GM21360 (cell line): ENCODE data around the gene GPR18.

ENCODE experiments used
- ATAC-seq: cut with Tn5 transposase; IDR thresholded peaks from one replicate; pipeline ENCODE4 v1.9.1; 2021; ENCODE audit warnings: mild to moderate bottlenecking, moderate library complexity; ENCODE audit not compliant: unreplicated experiment

Gene GPR18

DNA sequence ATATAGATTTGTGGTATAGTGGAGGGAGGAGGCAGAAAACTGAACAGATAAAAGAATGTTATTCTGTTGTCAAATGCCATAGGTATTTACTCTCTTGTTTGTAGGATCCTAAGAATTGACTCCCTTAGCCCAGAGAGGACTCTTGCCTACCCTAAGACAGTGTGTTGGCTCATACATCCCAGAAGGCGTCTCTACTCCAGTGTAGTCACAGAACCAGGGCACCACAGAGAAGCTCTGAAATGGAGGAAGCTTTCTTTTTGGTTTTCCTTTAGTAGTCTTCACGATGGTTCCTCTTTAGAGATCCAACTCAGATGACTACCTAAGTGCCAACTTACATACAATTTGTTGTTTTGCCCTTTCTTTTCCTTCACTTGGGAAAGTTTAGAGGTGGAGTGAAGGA is 35.0 kb upstream of the GPR18 start:
- ATAC-seq, result no peak

DNA sequence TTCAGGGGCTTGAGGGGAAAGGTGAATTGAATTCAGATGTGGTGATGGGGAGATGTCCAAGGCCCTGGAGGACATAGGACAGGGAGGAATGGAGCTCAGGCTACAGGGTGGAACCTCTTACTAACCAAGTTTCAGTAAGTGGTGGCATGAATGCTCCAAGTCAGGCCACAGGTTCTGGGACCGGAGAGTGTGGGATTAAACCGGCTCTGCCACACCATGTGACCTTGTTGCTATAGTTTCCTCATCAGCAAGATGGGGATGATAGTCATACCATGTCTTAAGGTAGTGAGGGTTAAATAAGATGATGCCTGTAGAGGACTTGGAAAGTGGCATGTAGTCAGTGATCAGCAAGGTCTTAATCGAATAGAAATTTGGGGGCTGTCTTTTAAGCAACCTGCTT is 32.7 kb upstream of the GPR18 start:
- ATAC-seq, result no peak

DNA sequence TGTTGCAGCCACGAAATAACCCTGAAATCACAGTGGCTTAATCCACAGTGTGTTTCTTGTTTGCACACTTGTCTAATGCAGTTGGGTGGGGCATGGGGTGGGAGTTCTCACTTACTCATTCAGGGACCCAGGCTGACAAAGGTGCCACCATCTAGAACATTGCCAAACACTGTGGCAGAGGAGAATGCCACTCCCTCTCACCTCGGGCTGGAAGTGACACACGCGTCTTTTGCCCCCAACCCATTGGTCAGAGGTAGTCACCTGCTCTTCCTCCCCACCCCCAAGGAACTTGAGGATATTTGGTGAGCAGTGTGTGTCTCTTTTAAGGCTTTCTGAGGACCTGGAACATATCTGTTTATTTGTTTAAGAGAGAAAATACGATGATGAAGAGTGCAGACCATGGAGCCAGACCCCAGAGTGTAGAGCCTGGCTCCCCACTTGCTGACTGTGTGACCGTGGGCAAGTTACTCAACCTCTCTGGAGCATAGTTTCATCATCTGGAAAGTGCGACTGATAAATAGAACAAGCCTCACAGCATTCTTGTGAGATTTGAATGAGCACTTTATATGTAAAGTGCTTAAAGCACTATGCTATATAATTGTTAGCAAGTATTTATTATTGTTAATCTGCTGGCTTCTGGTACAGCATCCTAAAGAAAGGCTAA is 31.6 kb upstream of the GPR18 start:
- no peak for ATAC-seq

DNA sequence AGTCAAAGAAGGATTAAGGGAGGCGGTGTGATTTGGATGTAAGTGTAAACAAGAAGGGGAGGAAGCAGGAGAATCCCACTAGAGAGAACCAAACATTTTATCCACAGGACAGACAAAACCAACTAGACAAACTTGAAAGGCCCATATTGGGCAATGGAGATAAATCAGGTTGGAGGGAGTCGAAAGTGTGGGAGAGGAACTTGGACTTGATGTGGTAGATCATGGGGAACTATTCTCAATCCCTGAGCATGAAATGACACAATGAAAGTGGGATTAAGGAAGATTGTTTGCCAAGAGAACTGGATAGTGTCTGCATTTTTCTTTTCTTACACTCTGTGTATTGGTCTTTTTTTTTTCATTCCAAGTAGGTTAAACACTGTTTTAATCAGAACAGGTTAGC is 31.1 kb upstream of the GPR18 start:
- no peak for ATAC-seq

DNA sequence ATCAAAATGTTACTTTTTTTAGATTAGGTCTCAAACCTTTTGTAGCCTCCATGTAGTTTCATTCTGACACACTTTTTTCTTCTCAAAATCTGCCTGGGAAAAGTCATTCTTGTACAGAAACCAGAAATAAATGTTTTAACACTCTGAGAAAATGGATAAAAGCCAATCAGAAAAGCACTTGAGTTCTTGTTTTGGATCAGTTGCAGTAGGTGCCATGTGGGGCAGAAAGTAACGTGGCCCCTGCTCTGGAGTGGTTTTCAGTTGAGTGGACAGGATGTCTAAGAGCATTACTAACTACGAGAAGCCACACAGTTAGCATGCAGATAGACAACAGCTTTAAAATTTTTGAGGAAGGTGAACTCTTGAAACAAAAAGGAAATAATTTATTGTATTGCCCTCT is 29.9 kb upstream of the GPR18 start:
- peak; percentile 79 for ATAC-seq

DNA sequence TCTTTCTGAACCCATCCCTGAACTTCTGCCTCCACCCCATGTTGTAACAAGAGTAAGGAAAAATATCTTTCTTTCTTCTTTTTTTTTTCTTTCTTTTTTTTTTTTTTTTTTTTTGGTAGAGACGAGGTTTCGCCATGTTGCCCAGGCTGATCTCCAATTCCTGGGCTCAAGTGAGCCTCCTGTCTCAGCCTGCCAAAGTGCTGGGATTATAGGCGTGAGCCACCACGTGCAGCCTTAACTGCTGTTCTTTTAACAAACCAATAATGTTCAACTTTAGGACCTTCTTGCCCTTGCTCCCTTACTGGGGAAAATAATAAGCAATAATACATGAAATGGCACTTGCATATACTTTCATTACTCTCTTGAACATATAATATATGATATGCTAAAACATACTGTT is 29.4 kb upstream of the GPR18 start:
- no peak for ATAC-seq

DNA sequence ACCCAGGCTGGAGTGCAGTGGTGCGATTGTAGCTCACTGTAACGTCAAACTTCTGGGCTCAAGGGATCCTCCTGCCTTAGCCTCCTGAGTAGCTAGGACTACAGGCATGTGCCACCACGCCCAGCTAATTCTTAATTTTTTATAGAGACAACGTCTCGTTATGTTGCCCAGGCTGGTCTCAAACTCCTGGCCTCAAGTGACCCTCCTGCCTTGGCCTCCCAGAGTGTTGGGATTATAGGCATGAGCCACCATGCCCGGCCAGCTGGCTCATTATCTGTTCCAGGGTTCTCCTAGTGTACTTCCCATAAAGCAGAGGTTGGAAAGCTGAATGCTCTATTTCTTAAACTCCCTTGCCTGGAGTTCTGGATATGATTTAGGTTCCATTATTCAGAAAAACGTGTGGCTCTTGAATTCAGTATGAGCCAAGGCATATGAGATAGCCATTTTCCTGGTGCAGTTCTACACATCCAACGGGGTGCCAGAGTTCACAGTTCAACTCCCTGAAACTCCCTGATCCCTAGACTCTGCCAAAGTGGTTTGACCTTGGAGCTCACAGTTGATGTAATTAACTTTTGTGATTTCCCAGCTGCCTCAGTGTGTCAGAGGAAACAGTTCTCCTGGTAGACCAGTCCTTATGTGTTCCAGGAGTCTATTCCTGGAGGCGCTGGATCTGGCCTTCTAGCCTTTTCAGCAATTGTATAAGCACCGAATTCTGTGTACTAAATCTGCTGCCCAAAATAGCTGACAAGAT is 27.4 kb upstream of the GPR18 start:
- ATAC-seq, result no peak

DNA sequence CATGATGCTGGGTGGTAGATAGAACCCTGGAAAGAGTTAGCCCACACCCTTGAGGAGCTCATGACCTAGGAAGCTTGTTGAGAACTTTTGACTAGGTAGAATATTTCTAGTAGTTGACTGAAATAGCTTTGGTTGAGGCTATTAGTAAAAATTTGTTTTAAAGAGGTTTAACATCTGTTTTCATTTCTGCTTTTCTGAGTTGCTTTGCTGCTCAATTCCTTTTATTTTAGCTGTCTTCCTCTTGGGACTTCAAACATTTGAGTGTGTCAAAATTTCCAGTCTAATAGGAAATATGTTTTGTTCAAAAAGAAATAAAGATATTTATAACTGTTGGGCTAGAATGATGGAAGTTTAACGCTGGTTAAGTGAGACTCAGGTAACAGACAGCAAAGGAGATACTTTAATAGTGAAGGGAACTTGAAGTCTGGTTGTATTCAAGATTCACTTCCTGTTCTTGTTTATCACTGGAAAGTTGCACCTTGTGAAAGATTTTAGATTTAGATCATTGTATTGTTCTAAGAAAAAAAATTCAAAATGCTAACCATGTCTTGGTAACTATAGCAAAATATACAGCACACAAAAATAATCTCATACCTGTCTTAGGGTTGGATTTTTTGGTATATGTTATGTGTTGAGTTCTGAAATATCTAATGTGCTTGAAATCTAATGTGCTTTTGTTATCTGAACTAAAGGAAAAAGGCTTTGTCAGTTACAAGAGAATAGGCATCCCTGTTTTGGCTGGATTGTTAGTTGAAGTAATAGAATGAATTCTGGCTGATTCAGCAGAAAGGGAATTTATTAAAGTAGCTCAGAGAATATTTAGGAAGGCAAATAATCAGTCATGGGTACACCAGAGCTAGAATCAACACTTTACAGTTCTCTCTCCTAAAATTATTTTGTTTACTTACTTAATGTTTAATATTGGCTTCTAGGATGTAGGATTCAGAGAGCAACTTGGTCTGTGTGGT is 24.4 kb upstream of the GPR18 start:
- ATAC-seq, result peak; percentile 64

DNA sequence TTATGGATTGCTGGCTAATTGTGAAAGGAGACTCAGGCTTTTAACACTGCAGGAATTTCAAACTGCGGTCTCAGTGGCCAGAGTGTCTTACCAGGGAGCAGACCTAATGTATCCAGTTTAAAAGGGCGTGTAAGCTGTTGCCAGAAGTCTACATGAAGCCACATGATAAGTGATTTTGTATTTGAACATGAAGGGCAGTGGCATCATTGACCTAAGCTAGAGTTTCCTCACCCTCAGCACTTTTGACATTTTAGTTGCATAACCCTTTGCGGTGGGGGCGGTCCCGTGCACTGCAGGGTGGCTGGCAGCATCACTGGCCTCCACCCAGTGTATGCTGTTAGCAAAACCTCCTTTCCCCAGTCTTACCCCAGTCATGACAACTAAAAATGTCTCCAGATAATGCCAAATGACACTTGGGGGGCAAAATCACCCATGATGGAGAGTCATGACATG is 23.7 kb upstream of the GPR18 start:
- peak; percentile 61 for ATAC-seq

DNA sequence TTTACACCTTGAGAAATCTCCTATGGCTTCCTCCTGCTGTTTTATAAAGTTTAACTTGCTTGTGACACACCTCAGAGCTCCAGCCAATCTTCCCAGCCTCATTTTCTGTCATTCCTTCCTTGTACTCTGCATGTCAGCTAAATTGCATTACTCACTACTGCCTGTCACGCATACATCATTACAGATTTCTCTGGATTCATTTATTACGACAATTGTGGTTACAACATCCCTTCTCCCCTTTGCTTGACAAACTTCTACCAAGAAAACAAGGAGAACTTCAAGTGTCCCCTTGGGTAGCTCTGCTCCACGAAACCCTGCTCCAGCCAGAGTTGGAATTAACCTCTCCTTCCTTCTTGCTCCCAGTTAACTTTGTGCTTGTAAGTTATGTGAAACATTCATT is 22.0 kb upstream of the GPR18 start:
- ATAC-seq, result no peak

DNA sequence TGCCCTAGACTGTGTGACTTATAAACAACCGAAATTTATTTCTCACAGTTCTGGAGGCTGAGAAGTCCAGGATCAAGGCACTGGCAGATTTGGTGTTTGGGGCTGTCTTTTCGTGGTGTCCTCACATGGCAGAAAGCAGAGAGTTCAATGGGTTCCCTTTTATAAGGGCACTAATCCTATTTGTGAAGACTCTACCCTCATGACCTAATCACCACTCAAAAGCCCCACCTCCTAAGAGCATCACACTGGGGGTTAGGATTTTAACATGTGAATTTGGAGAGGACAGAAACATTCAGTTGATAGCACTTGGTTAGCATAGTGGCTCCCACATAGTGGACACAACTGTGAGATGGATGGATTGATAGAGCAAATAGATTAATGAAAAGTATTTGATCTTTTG is 21.5 kb upstream of the GPR18 start:
- ATAC-seq, result no peak

DNA sequence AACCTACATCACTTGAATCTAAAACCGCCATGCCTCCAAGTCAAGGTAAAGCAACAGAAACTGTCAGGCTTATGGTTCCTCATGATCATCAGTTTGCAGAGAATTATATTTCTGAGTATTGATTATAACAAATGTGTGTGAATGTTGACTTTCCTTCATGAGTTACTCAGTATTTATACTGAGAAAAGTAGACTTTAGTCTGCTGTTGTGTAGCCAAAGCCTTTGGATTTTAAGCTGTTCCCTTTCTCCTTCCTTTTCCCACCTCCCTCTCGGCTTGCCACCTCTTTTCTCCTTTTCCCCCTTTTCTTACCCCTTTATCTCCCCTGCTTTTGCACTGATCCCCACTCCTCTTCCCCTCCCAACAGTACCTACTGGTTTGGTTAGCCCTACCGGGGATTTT is 20.7 kb upstream of the GPR18 start:
- no peak for ATAC-seq

DNA sequence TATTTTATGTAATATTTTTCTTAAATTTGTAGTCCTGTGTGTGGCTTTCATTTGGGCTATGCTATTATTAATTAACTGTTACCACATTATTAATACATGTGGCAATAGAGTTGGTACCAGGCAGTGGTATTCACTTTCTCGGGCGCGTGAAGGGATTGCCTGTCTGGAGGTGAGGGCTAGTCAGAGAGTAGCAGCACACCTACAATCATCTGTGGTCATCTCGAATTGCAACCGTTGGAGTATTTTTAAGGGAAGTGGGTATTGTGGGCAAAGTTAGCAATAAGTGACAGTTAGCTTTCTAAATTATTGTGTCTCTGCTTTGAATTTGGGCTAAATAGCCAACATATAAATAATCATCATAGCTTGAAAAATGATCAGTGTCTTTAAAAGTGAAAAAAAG is 20.0 kb upstream of the GPR18 start:
- ATAC-seq, result no peak

DNA sequence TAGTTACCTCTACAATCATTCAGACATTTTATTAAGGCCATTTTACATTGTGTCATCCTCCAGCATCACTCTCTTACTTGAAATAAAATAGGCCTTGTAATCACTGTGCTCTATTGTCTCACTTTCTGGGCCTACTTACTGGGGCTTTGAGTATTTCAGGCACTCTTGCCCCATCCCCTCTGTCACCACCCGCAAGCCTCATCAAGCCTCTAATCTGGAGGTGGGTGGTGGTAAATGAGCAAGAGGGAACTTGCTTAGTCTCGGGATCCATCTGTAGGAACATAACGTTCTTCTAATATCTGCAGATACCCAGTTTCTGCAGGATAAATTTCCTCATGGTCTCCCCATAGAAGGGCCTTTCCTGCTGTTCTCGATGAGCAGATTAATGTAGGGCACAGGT is 19.4 kb upstream of the GPR18 start:
- no peak for ATAC-seq

DNA sequence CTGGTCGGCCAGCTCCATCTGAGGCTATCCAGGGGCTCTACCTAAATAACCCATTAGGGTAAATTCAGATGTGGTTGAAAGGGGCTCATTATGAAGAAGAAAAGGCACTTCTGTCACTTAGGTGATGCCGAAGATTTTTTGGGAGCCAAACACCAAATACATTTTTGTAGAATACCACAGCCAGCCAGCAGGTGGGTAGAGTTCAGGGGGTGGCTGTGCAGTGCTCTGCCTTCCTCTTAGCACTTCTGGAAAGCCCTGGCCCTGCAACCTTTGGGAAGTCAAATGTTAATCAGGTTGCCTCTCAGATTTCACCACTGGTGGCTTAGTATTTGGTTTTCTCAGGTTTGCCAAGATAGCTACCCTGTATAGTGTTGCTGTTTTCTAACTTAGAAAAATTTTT is 18.5 kb upstream of the GPR18 start:
- ATAC-seq, result no peak

DNA sequence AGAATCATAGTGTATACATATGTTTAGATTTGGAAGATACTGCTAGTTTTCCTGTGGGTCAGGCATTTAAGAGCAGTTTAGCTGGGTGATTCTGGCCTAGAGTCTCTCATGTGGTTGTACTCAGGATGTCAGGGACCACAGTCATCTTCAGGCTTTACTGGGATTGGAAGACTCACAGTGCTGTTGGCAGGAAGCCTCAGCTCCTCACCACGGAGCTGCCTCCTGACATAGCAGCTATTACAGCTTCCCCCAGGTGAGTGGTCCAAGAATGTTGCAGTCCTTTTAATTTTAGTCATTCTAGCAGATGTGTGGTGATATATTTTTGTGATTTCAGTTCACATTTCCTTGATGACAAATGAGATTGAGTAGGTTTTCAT is 16.9 kb upstream of the GPR18 start:
- no peak for ATAC-seq

DNA sequence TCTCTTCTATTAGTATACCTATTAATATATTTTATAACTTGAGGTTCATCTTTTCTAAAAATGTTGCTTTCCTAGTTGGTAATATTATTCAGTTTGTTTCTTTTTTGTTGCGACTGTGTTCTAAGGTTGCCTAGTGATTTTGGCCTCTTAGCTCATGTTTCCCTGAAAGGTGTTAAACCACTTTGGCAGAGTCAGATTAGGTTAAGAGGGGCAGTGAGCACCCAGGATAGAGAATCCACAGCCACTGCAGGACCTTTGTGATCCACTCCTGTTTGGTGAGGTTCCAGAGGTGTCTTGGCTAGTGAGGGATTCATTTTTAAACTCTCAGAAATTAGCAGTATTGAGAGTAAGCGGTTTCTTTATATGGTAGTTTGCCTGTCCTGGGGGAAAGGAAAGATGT is 14.9 kb upstream of the GPR18 start:
- no peak for ATAC-seq

DNA sequence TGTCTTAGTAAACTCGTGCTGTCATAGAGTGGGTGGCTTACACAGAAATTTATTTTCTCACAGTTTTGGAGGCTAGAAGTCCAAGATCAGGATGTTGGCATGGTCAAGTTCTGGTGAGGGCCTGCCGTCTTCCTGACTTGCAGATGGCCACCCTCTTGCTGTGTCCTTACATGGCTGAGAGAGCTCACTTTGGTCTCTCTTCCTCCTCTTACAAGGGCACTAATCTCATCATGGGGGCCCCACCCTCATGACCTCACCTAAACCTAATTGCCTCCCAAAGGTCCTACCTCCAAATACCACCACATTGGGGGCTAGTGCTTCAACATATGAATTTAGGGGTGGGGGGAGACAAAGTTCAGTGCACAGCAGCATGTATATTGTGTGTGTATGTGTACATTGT is 14.3 kb upstream of the GPR18 start:
- no peak for ATAC-seq

DNA sequence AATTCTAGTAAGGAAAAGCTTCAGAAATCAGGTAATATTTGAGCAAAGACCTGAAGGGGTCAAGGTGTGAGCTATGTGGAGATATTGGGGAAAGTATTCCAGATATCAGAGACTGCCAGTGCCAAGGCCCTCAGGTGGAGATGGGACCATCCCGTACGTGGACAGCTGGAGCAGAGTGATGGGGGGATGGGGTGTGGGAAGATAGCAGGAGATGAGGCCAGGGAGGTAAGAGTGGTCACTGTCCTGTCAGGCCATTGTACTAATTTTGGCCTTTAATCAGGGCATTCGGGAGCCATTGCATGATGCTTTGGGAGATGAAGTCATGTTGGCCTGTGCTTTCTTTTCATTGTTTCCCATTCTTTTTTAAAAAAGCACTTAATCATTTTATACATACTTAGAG is 13.1 kb upstream of the GPR18 start:
- ATAC-seq, result no peak

DNA sequence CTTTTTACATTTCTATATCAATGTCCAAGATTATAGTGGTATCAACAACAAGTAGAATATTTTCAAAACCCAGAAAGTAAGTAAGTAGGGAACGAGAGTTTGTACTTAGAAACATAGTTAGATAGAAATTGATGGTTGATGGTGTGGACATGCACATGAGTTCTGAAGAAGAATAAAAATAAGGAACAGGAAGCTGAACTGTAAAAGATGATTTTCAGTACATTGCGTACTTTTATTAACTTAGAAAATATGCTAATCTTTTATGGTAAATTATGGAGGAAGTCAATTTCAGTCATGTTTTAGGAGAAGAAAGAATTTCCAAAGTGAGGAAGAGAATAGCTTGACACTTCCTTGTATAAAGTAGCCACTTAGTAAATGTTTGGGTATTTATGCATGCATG is 12.3 kb upstream of the GPR18 start:
- no peak for ATAC-seq

DNA sequence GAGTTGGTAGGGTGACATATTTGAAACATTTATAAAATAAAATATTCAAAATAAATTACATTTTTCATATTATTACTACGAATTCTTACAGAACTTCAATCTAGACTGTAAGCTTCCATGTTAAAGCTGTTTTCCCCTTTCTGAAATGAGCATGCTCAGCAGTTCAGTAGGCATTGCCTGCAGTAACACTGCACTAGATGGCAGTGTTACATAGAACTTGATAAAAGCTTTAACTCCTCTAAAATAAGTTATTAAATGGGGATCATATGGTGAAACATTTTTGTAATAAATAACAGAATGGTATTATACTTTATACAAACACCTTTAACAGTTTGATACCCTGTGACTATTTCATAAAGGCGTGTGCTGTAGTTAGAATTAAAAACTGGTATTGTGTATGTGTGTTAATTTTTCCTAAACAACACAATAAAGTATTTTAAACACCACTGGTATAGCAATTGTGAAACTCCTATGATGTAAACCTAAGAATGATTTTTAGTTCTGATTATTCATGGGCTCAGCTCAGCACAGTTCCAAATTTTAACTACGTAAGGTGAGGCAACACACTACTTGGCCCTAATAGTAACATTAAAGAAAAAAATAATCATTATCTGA is 11.6 kb upstream of the GPR18 start:
- peak; percentile 59 for ATAC-seq
